Naive B cell (primary cell): ENCODE data around the gene ZNF619. TPM values are rescaled to one million over a fixed set of nuclear protein-coding genes. Genes with fewer than 3 reads are reported as not detected.

Experiments
- ATAC-seq, 2 donors: fragments of 150-1000 bp; cut with Tn5 transposase; 2 replicates each; pipeline ENCODE4 v1.10.0; 2021; ENCODE audit warnings: low read depth in 2 of 2, mild to moderate bottlenecking in 2 of 2, moderate library complexity in 2 of 2
- DNase-seq: peaks from one replicate; pipeline ENCODE4 v3.0.0; 2022
- H3K27ac Mint-ChIP-seq, 6 donors: one replicate each; pipeline ENCODE4 v1.8.0; 2020 to 2022; ENCODE audit warnings: mild to moderate bottlenecking in 6 of 6, mixed read lengths in 6 of 6, moderate library complexity in 5 of 6, inconsistent platforms in 2 of 6
- H3K27me3 Mint-ChIP-seq, 3 donors: one replicate each; pipeline ENCODE4 v1.8.0; 2021 to 2022; ENCODE audit warnings: mixed read lengths in 3 of 3, mild to moderate bottlenecking in 1 of 3
- H3K36me3 Mint-ChIP-seq, 2 donors: one replicate each; pipeline ENCODE4 v1.8.0; 2020 to 2022; ENCODE audit warnings: mixed read lengths in 2 of 2, inconsistent platforms in 1 of 2, mild to moderate bottlenecking in 1 of 2
- H3K4me1 Mint-ChIP-seq, 3 donors: one replicate each; pipeline ENCODE4 v1.8.0; 2020 to 2022; ENCODE audit warnings: mixed read lengths in 3 of 3, inconsistent platforms in 1 of 3, mild to moderate bottlenecking in 1 of 3, moderate library complexity in 1 of 3
- H3K4me3 Mint-ChIP-seq, 8 donors: one replicate each; pipeline ENCODE4 v1.8.0; 2020 to 2022; ENCODE audit warnings: mild to moderate bottlenecking in 8 of 8, mixed read lengths in 8 of 8, moderate library complexity in 8 of 8, inconsistent platforms in 2 of 8
- H3K9me3 Mint-ChIP-seq, 7 donors: one replicate each; pipeline ENCODE4 v1.8.0; 2020 to 2022; ENCODE audit warnings: mixed read lengths in 7 of 7, mild to moderate bottlenecking in 5 of 7, inconsistent platforms in 2 of 7, moderate library complexity in 1 of 7
- polyA plus RNA-seq, 6 donors: library from polyadenylated mRNA; unstranded; fragments of 300-500 nt; fragmentation: Illumina TruSeq; gene quantifications; one replicate each; pipeline ENCODE4 v1.2.3, GENCODE V29; 2021; ENCODE audit warnings: low read depth in 6 of 6

Gene ZNF619
- polyA plus RNA-seq = 1 to 10 TPM in 5 of 6 donors, not detected in 1; 3.7 to 9.1 (median 5.6) TPM

DNA sequence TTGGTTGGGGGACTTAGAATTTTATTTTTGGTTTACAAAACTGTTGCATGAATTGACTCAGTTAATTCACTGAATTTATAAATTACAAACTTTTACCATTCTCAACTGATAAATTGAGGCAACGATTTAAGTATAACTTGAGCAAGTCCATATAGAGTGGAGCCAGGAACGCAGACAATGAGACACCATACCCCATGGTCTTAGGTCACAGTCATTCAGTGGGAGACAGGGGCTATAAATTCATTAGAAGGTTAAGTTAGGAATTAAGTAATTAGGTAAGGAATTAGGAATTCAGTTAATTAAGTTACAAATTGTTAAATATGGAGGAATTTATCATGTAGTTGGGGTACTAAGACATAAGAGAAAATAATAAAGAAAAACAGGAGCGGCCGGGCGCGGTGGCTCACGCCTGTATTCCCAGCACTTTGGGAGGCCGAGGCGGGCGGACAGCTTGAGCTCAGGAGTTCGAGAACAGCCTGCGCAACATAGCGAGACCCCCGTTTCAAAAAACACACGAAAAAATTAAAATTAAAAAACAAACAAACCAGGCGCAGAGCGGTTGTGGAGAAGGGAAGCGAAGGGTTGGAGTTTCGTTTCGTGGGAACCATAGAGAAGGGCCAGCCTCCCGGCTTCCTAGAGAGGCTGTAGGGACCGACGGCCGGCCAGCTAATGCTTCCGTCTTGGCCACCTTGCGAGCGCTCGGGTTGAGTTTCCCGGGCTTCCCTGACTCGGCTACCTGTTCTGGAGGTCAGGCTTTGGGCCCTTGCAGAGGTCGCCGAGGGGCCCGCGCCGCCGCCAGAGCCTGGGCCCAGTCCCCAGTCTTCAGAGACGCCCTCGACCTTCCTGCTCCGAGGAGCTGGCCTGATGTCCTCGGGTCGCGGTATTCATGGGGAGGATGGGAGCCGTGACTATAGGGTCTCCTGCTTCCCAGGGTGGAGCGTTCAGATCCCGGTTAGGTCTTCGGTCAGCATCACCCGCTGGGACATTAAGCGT, at the start of gene ZNF619:
ZNF619 (plus strand) TSS at position 645 of the 993 bp plus-strand sequence. CDS start 858 bp downstream, outside the sequence.
- Mint-ChIP-seq H3K36me3 (peaks cover 16 to 21% of the 10 kb centered on the region in 2 donors), H3K9me3 (no peaks in the 10 kb centered on the region), H3K4me3 (peak within 1 kb of the TSS; percentile 95 to 99 (median 98)), H3K27me3 (no peaks in the 10 kb centered on the region), H3K27ac (peak within 1 kb of the TSS; percentile 96 to 99 (median 98)), H3K4me1 (peaks cover 17 to 37% (median 20%) of the 10 kb centered on the region in 3 donors)
- peak; percentile 66 for DNase-seq
- peak; percentile 93 to 95 for ATAC-seq

DNA sequence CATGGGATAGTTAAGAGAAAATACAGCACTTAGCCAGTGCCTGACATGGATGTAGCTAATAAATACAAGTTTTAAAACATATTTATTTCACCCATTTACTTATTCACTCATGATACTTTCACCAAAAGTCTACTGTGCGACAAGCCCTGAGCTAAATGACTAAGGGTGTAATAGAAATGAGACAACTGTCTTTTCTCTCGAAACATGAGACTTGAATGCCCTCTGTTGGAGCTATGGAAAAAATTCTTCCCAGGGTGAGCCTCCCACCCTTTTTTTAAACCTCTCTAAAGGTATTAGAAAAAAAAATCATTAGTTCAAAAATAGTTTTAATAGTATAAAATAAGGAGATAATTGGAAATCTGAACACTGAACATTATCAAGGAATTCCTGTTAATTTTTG, 44.1 kb upstream of the ZNF619 start:
- DNase-seq (no peak), ATAC-seq (no peak)
- Mint-ChIP-seq H3K36me3 (peaks cover 6 to 13% of the 10 kb centered on the region in 2 donors), H3K27me3 (no peaks in the 10 kb centered on the region), H3K27ac (no peak overlapping the region), H3K9me3 (no peaks in the 10 kb centered on the region), H3K4me1 (no peaks in the 10 kb centered on the region), H3K4me3 (no peak overlapping the region)

DNA sequence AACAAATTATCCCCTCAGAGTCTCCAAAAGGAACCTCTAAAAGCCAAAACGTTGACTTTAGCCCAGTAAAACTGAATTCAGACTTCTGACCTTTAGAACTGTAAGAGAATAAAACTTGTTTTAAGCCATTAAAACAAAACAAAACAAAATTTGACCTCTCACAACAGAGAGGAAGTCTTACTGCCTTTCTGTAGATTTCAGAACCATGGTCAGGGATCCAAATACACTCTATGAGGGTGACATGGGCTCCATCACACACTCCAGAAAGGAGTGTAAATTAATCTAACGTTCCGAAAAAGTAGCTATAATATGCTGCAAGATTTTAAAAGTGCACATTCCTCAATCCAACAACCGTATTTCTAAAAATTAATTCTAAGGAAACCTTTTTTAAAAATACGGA, 39.0 kb upstream of the ZNF619 start:
- Mint-ChIP-seq H3K4me3 (no peak overlapping the region), H3K27ac (no peak overlapping the region), H3K4me1 (no peaks in the 10 kb centered on the region), H3K9me3 (peaks cover 0 to 4% (median 0%) of the 10 kb centered on the region in 7 donors), H3K27me3 (no peaks in the 10 kb centered on the region), H3K36me3 (peaks cover 0 to 21% of the 10 kb centered on the region in 2 donors)
- DNase-seq (no peak), ATAC-seq (no peak)

DNA sequence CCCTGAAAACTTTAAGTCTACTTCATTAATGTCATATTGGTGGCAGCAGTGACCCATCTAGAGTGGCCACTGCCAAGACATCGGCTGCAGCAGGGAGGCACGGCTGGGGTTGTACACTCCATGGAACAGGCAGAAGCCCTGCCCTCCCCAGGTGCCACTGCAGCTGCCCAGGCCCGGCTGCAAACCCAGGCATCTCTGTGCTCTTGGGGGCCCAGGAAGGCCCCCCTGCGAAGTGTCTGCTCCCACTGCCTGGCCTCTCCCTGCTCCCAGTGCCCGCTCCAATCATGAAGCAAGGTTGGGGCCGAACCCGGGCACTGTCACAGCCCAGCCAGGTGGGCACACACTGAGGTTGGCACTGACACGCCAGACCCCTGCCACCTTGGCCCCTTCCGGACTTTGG, 31.9 kb upstream of the ZNF619 start:
- ATAC-seq (no peak), DNase-seq (no peak)
- H3K9me3 Mint-ChIP-seq = peaks cover 0 to 4% (median 0%) of the 10 kb centered on the region in 7 donors
- peaks cover 0 to 14% (median 0%) of the 10 kb centered on the region in 3 donors for H3K4me1 Mint-ChIP-seq
- peaks cover 12 to 18% of the 10 kb centered on the region in 2 donors for H3K36me3 Mint-ChIP-seq
- H3K4me3 Mint-ChIP-seq = peak overlapping the region in 1 of 8 donors; percentile 3
- H3K27me3 Mint-ChIP-seq = no peaks in the 10 kb centered on the region
- H3K27ac Mint-ChIP-seq = no peak overlapping the region

DNA sequence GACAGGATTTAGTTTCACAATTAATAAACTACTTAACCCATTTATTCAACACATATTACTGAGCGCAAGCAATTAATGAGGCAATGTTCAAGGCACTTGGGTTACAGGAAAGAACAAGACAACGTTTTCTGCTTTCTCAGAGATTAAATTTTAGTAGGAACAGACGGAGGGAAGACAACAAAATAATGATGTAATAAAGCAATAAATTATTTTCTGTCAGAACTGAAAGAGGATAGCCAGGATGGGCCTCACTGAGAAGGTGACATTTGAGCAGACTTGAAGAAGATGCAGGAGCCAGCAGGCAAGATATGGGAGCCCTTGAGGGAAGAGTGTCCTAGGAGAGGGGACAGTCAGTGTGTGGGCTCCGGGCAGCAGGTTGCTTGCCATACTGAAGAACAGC, 31.0 kb upstream of the ZNF619 start:
- H3K27me3 Mint-ChIP-seq = no peaks in the 10 kb centered on the region
- peaks cover 0 to 14% (median 0%) of the 10 kb centered on the region in 3 donors for H3K4me1 Mint-ChIP-seq
- H3K36me3 Mint-ChIP-seq = peaks cover 11 to 12% of the 10 kb centered on the region in 2 donors
- peak overlapping the region in 1 of 6 donors; percentile 27 for H3K27ac Mint-ChIP-seq
- H3K4me3 Mint-ChIP-seq = peak overlapping the region in 1 of 8 donors; percentile 6
- ATAC-seq = no peak
- H3K9me3 Mint-ChIP-seq = no peaks in the 10 kb centered on the region
- no peak for DNase-seq

DNA sequence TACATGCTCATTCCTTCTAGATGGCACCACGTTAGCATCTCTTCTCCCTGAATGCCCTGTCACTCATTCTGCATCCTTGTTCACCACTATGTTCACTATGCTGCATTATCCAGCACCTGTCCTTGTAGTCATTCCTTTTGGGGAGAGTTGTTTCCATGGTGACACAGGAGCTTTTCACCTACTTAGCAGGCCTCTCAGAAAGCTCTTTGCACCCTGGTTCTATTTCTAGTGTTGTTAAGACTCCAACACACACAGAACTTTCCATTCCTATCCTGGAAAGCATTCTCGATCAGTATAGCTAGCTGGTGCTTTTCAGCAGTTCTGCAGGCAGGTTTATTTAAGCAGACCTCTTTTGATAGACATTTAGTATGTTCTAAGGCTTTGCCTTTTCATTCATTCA, 26.5 kb upstream of the ZNF619 start:
- Mint-ChIP-seq H3K27me3 (no peaks in the 10 kb centered on the region), H3K4me3 (peak overlapping the region in 1 of 8 donors; percentile 88), H3K4me1 (peaks cover 11 to 27% (median 19%) of the 10 kb centered on the region in 3 donors), H3K36me3 (peaks cover 10 to 15% of the 10 kb centered on the region in 2 donors), H3K9me3 (peaks cover 0 to 4% (median 0%) of the 10 kb centered on the region in 7 donors), H3K27ac (no peak overlapping the region)
- ATAC-seq (no peak), DNase-seq (no peak)

DNA sequence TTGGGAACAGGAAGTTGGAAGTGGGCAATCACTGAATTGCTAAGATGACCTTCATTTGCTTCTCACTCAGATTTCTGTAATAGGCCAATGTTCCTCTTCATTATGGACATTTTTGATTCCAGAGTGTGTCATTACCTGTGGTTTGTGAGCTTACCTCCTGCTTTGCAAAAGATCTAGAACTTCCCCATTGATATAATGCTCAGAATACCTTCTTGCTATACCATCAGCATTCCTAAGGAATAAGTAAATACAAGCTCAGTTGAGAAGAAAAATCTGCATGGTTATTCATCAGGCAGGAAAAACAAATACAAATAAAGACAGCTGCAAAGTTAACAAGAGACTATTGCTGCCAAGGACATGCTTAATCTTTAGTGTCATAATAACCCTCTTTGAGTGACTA, 25.4 kb upstream of the ZNF619 start:
- ATAC-seq = no peak
- Mint-ChIP-seq H3K4me3 (peak overlapping the region in 4 of 8 donors; percentile 7 to 97 (median 91)), H3K36me3 (peaks cover 0 to 5% of the 10 kb centered on the region in 2 donors)

DNA sequence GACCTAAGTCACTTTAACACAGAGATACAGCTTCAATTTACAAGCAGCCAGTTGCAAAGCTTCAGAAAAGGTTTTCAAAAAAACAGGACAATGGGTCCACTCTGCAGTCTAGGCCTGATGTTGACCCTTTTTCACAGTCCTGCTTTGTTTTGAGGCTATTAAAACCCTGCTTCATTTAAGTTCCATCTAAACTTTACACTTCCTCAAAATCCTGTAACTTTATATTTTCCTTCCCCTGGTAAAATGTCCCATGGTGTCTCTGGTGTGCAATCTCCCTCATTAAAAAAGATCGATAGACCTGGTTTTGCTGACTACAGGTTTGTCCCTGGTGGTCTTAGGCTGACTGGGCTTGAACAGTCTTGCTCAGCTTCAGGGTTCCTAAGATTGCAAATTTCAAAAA, 24.9 kb upstream of the ZNF619 start:
- ATAC-seq = no peak
- peaks cover 0 to 7% of the 10 kb centered on the region in 2 donors for H3K36me3 Mint-ChIP-seq
- peak overlapping the region in 7 of 8 donors; percentile 85 to 97 (median 93) for H3K4me3 Mint-ChIP-seq
- no peaks in the 10 kb centered on the region for H3K27me3 Mint-ChIP-seq
- peak overlapping the region in 5 of 6 donors; percentile 92 to 99 (median 98) for H3K27ac Mint-ChIP-seq
- H3K4me1 Mint-ChIP-seq = peaks cover 17 to 35% (median 24%) of the 10 kb centered on the region in 3 donors
- peaks cover 0 to 4% (median 0%) of the 10 kb centered on the region in 7 donors for H3K9me3 Mint-ChIP-seq
- no peak for DNase-seq

More for the DNA sequence above, 25.4 kb upstream of the ZNF619 start:
- peaks cover 0 to 4% (median 0%) of the 10 kb centered on the region in 7 donors for H3K9me3 Mint-ChIP-seq
- H3K27me3 Mint-ChIP-seq = no peaks in the 10 kb centered on the region
- H3K27ac Mint-ChIP-seq = peak overlapping the region in 1 of 6 donors; percentile 37
- DNase-seq = no peak
- H3K4me1 Mint-ChIP-seq = peaks cover 14 to 30% (median 23%) of the 10 kb centered on the region in 3 donors

DNA sequence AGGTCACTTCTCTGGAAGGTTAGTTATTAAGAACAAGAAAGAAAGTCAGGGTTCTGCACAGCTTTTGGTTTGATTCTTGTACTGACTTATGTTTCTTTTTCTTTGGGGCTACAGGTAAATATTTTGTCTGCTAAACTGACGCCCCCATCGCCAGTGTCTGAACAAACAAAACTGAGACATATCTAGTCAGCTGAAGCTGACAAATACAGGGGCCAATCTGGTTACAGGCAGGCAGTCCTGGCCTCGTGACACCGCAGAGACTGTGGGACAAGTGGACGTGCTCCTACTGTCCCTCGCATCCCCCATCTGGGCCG, 24.4 kb upstream of the ZNF619 start:
- Mint-ChIP-seq H3K27me3 (no peaks in the 10 kb centered on the region), H3K4me3 (peak overlapping the region; percentile 85 to 97 (median 94)), H3K4me1 (peaks cover 18 to 36% (median 23%) of the 10 kb centered on the region in 3 donors), H3K27ac (peak overlapping the region; percentile 92 to 99 (median 98)), H3K36me3 (peaks cover 0 to 9% of the 10 kb centered on the region in 2 donors), H3K9me3 (peaks cover 0 to 4% (median 0%) of the 10 kb centered on the region in 7 donors)
- no peak for ATAC-seq
- DNase-seq = no peak

DNA sequence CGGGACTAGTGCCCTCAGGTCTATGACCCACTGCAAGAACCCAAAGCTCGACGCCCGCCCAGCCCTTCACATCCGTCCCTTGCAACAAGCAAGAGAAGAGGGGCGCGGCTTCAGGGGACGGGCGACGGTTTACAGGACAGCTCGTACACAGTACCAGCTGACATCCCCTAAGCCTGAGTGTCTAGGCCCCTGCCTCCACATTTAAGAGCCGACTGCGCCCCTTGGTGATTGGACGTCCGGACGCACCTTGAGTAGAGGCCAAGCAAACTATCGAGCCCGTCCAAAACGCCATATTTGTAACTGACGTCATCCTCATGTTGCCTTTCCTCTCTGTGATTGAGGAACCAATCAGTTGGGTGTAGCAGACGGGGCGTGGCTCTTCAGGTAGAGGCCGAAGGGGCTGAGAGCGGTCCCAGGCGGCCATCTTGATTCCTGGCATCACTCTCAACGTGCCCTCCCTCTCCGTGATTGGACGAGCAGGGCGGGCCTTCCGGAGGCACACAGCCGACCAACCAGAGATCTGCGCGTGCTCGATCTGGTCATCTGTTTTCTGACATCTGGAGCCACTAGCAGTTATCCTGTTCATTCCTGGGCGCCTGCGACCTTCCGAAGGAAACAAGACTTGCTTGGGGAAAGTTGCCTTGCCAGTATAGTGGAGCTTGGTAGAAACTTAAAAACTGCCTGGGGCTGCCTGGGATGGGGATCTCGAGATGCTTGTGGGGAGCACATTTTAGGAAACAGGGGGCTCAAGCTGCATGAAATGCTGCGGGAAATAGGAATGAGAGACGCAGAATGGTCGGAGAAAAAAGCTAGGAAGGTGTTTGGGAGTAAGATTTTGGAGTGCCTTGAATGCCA, 23.8 kb upstream of the ZNF619 start:
- peak; percentile 94 for DNase-seq
- Mint-ChIP-seq H3K4me3 (peak overlapping the region; percentile 85 to 97 (median 94)), H3K4me1 (peaks cover 23 to 42% (median 29%) of the 10 kb centered on the region in 3 donors), H3K27ac (peak overlapping the region; percentile 92 to 99 (median 98)), H3K9me3 (peaks cover 0 to 4% (median 0%) of the 10 kb centered on the region in 7 donors), H3K27me3 (no peaks in the 10 kb centered on the region), H3K36me3 (peaks cover 0 to 9% of the 10 kb centered on the region in 2 donors)
- ATAC-seq = peak; percentile 85 to 86

DNA sequence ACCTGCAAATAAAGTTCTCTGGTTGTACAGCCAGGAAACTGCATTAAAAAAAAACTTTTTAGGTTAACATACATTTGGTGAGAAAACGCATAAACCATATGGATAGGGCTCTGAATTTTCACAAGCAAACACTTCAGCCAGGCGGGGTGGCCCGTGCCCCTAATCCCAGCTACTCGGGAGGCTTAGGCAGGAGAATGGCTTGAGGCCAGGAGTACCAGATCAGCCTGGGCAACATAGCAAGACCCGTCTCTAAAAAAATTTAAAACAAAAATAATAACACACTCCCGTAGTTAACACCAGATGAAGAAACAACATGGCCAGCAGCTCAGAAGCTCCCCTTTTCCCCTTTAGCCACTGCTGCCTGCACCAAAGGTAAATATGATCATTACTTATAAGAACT, 23.0 kb upstream of the ZNF619 start:
- Mint-ChIP-seq H3K27me3 (no peaks in the 10 kb centered on the region), H3K4me3 (peak overlapping the region in 6 of 8 donors; percentile 25 to 97 (median 88)), H3K4me1 (peaks cover 28 to 48% (median 34%) of the 10 kb centered on the region in 3 donors), H3K27ac (peak overlapping the region; percentile 24 to 99 (median 81)), H3K9me3 (peaks cover 0 to 4% (median 0%) of the 10 kb centered on the region in 7 donors), H3K36me3 (peaks cover 0 to 9% of the 10 kb centered on the region in 2 donors)
- DNase-seq (no peak), ATAC-seq (no peak)

DNA sequence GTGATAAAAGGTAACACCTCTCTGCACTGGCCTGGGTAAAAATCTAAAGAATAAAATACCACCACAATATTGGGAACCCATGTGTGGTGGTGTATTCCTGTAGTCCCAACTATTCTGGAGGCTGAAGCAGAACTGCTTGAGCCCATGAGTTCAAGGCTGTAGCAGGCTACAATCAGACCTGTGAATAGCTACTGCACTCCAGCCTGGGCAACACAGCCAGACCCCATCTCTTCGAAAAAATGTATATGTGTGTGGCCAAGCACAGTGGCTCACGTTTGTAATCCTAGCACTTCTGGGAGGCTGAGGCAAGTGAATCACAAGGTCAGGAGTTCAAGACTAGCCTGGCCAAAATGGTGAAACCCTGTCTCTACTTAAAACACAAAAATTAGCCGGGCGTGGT, 21.6 kb upstream of the ZNF619 start:
- H3K36me3 Mint-ChIP-seq = peaks cover 0 to 9% of the 10 kb centered on the region in 2 donors
- DNase-seq (no peak), ATAC-seq (no peak)
- no peaks in the 10 kb centered on the region for H3K27me3 Mint-ChIP-seq
- peaks cover 0 to 4% (median 0%) of the 10 kb centered on the region in 7 donors for H3K9me3 Mint-ChIP-seq
- H3K4me3 Mint-ChIP-seq = peak overlapping the region in 7 of 8 donors; percentile 0 to 92 (median 87)
- H3K27ac Mint-ChIP-seq = peak overlapping the region in 3 of 6 donors; percentile 68 to 95 (median 83)
- peaks cover 28 to 53% (median 34%) of the 10 kb centered on the region in 3 donors for H3K4me1 Mint-ChIP-seq
